ENCODE measurements around the gene PRSS33.

DNA sequence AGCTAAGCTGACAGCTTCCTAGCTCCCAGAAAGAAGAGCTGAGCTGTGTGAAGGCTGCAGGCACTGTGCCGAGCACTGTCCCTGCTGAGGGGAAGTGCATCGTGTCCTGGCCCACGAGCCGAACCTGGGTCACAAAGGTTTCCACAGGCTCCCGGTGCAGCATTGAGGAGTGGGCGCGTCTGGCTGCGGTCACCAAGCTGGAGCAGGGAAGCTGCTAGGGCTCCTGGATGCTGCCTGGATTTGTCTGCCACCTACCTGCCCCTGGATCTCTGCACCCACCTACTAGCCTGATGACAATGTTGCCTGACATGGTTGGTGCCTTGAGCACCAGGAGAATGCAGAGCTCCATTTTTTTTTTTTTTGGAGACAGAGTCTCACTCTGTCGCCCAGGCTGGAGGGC is 41.4 kb downstream of the PRSS33 start:
- TF ChIP-seq EP300 (IDR thresholded peaks at IDR 0.05): no peak
- TF ChIP-seq, protein P1, sequence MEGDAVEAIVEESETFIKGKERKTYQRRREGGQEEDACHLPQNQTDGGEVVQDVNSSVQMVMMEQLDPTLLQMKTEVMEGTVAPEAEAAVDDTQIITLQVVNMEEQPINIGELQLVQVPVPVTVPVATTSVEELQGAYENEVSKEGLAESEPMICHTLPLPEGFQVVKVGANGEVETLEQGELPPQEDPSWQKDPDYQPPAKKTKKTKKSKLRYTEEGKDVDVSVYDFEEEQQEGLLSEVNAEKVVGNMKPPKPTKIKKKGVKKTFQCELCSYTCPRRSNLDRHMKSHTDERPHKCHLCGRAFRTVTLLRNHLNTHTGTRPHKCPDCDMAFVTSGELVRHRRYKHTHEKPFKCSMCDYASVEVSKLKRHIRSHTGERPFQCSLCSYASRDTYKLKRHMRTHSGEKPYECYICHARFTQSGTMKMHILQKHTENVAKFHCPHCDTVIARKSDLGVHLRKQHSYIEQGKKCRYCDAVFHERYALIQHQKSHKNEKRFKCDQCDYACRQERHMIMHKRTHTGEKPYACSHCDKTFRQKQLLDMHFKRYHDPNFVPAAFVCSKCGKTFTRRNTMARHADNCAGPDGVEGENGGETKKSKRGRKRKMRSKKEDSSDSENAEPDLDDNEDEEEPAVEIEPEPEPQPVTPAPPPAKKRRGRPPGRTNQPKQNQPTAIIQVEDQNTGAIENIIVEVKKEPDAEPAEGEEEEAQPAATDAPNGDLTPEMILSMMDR (IDR thresholded peaks at IDR 0.05): no peak
- TF ChIP-seq POLR2A (IDR thresholded peaks at IDR 0.05): no peak
